Right kidney (tissue), 9 donors: ENCODE results near the gene TMEM132E.
"Not testable (repeated sequence)": the region's sequence is repeated elsewhere in the genome, so short reads cannot be mapped to it uniquely, and the experiment has no call there.

ENCODE experiments used
- DNase-seq: peaks from one replicate; pipeline ENCODE4 v3.0.0-alpha.2; 2016
- long read RNA-seq, 8 donors: transcript quantifications; one replicate each; lab custom pipeline, GENCODE V29; 2026

Gene TMEM132E
- long read RNA-seq, donor 1 = 0 reads
- long read RNA-seq, donor 2, partial matches to known transcripts = 0 of 1 reads
- long read RNA-seq, donor 2, other reads (novel, unspliced or antisense) = 0 of 1 reads
- long read RNA-seq, donor 3, partial matches to known transcripts = 0 of 3 reads
- long read RNA-seq, donor 3, other reads (novel, unspliced or antisense) = 0 of 3 reads
- long read RNA-seq, donor 4 = 0 reads
- long read RNA-seq, donor 5 = 0 reads
- long read RNA-seq, donor 6, partial matches to known transcripts = 0 of 2 reads
- long read RNA-seq, donor 6, other reads (novel, unspliced or antisense) = 0 of 2 reads
- long read RNA-seq, donor 7 = 0 reads
- long read RNA-seq, donor 8, partial matches to known transcripts = 0 of 3 reads
- long read RNA-seq, donor 8, other reads (novel, unspliced or antisense) = 0 of 3 reads

- DNase-seq = peak; percentile 83
Measured at GRCh38 chr17:34579017-34579946, at the start of gene TMEM132E. Gene TMEM132E, plus strand, starts transcription at chr17:34579582. Its CDS starts 1,495 bp downstream, at chr17:34581077.

- no peak for DNase-seq
Measured at GRCh38 chr17:34530918-34531317, 48.5 kb upstream of the TMEM132E start.

GRCh38 chr17:34532281-34533065 lies 46.9 kb upstream of the TMEM132E start:
- no peak for DNase-seq

GRCh38 chr17:34533806-34534527 lies 45.4 kb upstream of the TMEM132E start:
- DNase-seq = no peak

GRCh38 chr17:34537445-34537844 lies 41.9 kb upstream of the TMEM132E start:
- no peak for DNase-seq

GRCh38 chr17:34538582-34538981 lies 40.8 kb upstream of the TMEM132E start:
- not testable (repeated sequence) for DNase-seq

- DNase-seq = no peak
Measured at GRCh38 chr17:34539881-34540280, 39.5 kb upstream of the TMEM132E start.

- DNase-seq = no peak
Measured at GRCh38 chr17:34542700-34543336, 36.6 kb upstream of the TMEM132E start.

- no peak for DNase-seq
Measured at GRCh38 chr17:34547453-34548063, 31.8 kb upstream of the TMEM132E start.

- no peak for DNase-seq
Measured at GRCh38 chr17:34549966-34550365, 29.4 kb upstream of the TMEM132E start.

- DNase-seq = no peak
Measured at GRCh38 chr17:34553907-34554306, 25.5 kb upstream of the TMEM132E start.

- peak; percentile 11 for DNase-seq
Measured at GRCh38 chr17:34556384-34556783, 23.0 kb upstream of the TMEM132E start.

- DNase-seq = no peak
Measured at GRCh38 chr17:34556931-34557330, 22.5 kb upstream of the TMEM132E start.

- no peak for DNase-seq
Measured at GRCh38 chr17:34561328-34561727, 18.1 kb upstream of the TMEM132E start.

- DNase-seq = no peak
Measured at GRCh38 chr17:34562387-34562786, 17.0 kb upstream of the TMEM132E start.

- DNase-seq = no peak
Measured at GRCh38 chr17:34565713-34566112, 13.7 kb upstream of the TMEM132E start.

- DNase-seq = no peak
Measured at GRCh38 chr17:34566201-34566600, 13.2 kb upstream of the TMEM132E start.

- DNase-seq = no peak
Measured at GRCh38 chr17:34566873-34567272, 12.5 kb upstream of the TMEM132E start.

GRCh38 chr17:34567691-34568465 lies 11.5 kb upstream of the TMEM132E start:
- DNase-seq = no peak

- no peak for DNase-seq
Measured at GRCh38 chr17:34568953-34569352, 10.4 kb upstream of the TMEM132E start.
